ENCODE data around the gene TRMT61B. TPM values are rescaled to one million over a fixed set of nuclear protein-coding genes. Genes with fewer than 3 reads are reported as not detected.

Gene TRMT61B
- total and polyA plus RNA-seq, 10 of the 15 experiments (the other 5 are each of a cell fraction or from before 2014, with no cell fraction given): 12.8 to 23.7 (median 18.1) TPM

GRCh38 chr2:28824207-28824606 lies 45.9 kb downstream of the TRMT61B start:
- ATAC-seq (no peak), FAIRE-seq (no peak), DNase-seq (ENCODE audit: low read depth, low spot score) (no peak)
- ChIA-PET RAD21 (ENCODE audit: unreplicated experiment) (interaction anchor here (0.7 to 0.9 kb wide), 2 partner anchors 22 to 377 kb away, joined by 3 to 6 read pairs; no protein-coding TSS in a partner anchor), CTCF (interaction anchor here (1.2 kb wide), 1 partner anchor 11 kb away, joined by 4 read pairs; no protein-coding TSS in a partner anchor), POLR2A (interaction anchor here (0.7 kb wide), 1 partner anchor 251 kb away, joined by 4 read pairs; no protein-coding TSS in a partner anchor), SMC1A (ENCODE audit: uncharacterized antibody, unreplicated experiment) (interaction anchor here (0.7 kb wide), 1 partner anchor 18 kb away, joined by 3 read pairs; no protein-coding TSS in a partner anchor)
- Histone ChIP-seq H3K79me2 (ENCODE audit: control insufficient read depth, insufficient read depth, low read length) (no peaks in the 10 kb centered on the region), H3K27me3 (replicated peaks in 1 of 2; ENCODE audit: control insufficient read depth in 2 of 2, insufficient read depth in 2 of 2, low read length in 1 of 2) (no peaks in the 10 kb centered on the region), H3K9ac (ENCODE audit: control insufficient read depth, insufficient read depth, low read length) (no peak overlapping the region), H3K4me3 (no peak overlapping the region), H3K9me3 (replicated peaks; ENCODE audit: control insufficient read depth, insufficient read depth, low read length) (no peaks in the 10 kb centered on the region), H3K4me2 (ENCODE audit: control insufficient read depth, insufficient read depth) (no peak overlapping the region), H4K20me1 (ENCODE audit: control insufficient read depth, insufficient read depth) (no peaks in the 10 kb centered on the region), H2AFZ (ENCODE audit: control insufficient read depth, low read depth, low read length) (no peak overlapping the region), H3K27ac (ENCODE audit: control insufficient read depth, insufficient read depth) (no peak overlapping the region), H3K36me3 (ENCODE audit: control insufficient read depth in 2 of 2, insufficient read depth in 2 of 2, low read length in 1 of 2) (no peaks in the 10 kb centered on the region), H3K4me1 (ENCODE audit: control insufficient read depth, insufficient read depth, low read length) (no peaks in the 10 kb centered on the region)
- in situ Hi-C loops (cut with MboI) (loop anchor here (5.0 kb wide), 1 partner anchor 373 kb away; no protein-coding TSS in a partner anchor), intact Hi-C loops (cut with micrococcal nuclease; ENCODE audit: unreplicated experiment) (loop anchor here (5.0 kb wide), 2 partner anchors 128 to 373 kb away; no protein-coding TSS in a partner anchor)
- no TSS peak for BruUV-seq (replicated peaks)
- WGBS (ENCODE audit: insufficient coverage, insufficient replicate concordance, low lambda C conversion rate, missing lambda C conversion rate): 98% methylated on average over 2 of the region's 2 CpGs
- TF ChIP-seq SRF (IDR thresholded peaks at IDR 0.05; ENCODE audit: low read depth in 2 of 2, low read length in 2 of 2) (no peak), RELA (IDR thresholded peaks at IDR 0.05; ENCODE audit: borderline replicate concordance, partially characterized antibody) (no peak), GABPA (IDR thresholded peaks at IDR 0.05; ENCODE audit: low read depth) (no peak), SP1 (IDR thresholded peaks at IDR 0.05; ENCODE audit: low read depth, low read length) (no peak), BCL11A (IDR thresholded peaks at IDR 0.05; ENCODE audit: low read depth, low read length) (no peak), ZNF592 (IDR thresholded peaks at IDR 0.05) (no peak), CHD2 (IDR thresholded peaks at IDR 0.05; ENCODE audit: borderline replicate concordance, low read depth, low read length) (no peak), SPI1 (IDR thresholded peaks at IDR 0.05; ENCODE audit: borderline replicate concordance, insufficient read depth, low read depth, low read length) (no peak), ELK1 (IDR thresholded peaks at IDR 0.05; ENCODE audit: low read depth, low read length) (no peak), TCF7 (IDR thresholded peaks at IDR 0.05; ENCODE audit: borderline replicate concordance) (no peak), TARDBP (IDR thresholded peaks at IDR 0.05; ENCODE audit: borderline replicate concordance) (no peak), PKNOX1 (IDR thresholded peaks at IDR 0.05) (no peak), ATF7 (IDR thresholded peaks at IDR 0.05; ENCODE audit: low read depth) (no peak), CEBPZ (IDR thresholded peaks at IDR 0.05; ENCODE audit: low read depth, low read length) (no peak)

Measured in GM12878 (cell line).